Activated CD4-positive, CD25-positive, alpha-beta regulatory T cell treated with anti-CD3 and anti-CD28 coated beads, Interleukin-2, amount 50 U/mL, for 72 hours (primary cell): Measurements from ENCODE around the gene NEU3.
A peak's percentile ranks its signal among the peaks of the same experiment; 100 is the strongest.
"Not testable (repeated sequence)": the region's sequence is repeated elsewhere in the genome, so short reads cannot be mapped to it uniquely, and the experiment has no call there.

Source experiments
- DNase-seq: peaks from one replicate; pipeline ENCODE4 v3.0.0; 2021

NEU3 gene

DNA sequence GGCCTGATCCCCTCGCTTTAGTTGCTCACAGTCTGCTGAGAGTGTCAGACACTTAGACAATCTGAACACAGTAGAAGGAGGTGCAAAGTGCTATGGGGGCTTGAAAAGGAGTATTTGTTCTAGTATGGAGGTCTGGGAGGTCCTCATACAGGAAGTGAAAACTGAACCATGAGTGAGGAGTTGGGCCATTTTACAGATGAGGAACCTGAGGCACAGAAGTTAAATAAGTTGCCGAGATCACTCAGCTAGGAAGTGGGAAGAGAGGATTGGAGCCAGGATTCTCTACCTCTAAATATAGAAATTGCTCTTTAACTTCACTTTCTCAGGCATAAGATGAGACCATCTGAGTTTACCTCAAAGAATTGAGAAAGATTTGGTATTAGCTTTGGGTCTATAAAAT is 4.0 kb upstream of the NEU3 start:
- no peak for DNase-seq

DNA sequence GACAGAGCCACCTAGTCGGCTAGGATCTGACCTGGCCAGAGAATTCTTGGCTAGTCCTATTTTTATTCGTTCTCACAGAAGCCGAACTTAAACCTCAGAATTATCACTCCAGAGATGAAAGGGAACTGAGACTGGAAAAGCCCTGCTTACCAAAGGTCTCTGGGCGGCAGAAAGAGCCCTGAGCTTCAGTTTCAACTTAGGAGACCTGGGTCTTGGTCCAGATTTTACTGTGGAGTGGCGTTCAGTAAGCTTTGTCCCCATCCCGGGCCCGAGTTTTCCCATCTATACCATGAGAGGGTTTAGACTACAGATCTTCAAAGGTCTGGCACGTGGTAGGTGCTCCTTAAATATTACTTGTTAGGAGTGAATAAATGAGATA is 516 bp downstream of the NEU3 start:
- no peak for DNase-seq

DNA sequence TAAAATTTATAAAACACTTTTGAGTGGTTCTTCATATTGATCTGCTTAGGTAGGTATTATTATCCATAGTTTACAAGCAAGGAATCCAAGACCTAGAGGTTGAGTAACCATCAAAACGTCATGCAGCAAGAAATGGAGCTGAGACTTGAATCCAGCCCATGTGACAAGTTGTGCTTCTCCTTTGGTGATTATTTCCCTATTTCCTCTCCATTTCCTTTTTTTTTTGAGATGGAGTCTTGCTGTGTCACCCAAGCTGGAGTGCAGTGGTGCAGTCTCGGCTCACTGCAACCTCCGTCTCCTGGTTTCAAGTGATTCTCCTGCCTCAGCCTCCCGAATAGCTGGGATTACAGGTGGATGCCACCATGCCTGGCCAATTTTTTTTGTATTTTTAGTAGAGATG is 1.4 kb downstream of the NEU3 start:
- not testable (repeated sequence) for DNase-seq

DNA sequence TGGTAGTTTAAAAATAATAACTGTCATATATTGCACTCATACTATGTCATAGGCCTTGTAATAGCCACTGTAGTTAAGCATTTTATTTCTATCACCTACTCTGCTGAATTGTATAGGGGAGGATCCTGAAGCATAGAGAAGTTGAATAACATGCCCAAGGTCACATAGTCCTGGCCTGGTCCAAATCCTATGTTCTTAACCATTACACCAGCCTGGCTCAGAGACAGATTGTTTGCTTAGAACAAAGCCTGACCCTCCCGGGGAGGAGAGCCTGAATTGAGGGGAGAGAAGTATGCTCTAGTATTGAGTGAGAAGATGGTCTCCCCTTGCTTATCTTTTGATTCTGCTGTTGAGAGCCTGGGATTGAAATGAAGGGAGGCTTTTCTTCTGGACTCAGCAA is 2.2 kb downstream of the NEU3 start:
- no peak for DNase-seq

DNA sequence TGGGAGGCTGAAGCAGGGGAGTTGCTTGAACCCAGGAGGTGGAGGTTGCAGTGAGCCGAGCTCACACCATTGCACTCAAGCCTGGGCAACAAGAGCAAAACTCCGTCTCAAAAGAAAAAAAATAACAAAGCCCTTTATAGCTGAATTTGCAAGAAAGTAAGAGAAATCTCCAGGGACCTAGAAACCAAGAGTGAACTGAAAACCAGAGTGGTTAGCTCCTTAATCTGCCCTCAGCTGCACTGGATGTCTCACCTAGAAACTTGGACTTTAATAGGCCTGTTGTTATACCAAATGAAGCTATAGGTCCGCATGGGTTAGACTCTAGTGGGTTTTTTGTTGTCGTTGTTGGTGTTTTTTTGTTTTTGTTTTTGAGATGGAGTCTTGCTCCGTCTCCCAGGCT is 4.1 kb downstream of the NEU3 start:
- DNase-seq, result no peak

DNA sequence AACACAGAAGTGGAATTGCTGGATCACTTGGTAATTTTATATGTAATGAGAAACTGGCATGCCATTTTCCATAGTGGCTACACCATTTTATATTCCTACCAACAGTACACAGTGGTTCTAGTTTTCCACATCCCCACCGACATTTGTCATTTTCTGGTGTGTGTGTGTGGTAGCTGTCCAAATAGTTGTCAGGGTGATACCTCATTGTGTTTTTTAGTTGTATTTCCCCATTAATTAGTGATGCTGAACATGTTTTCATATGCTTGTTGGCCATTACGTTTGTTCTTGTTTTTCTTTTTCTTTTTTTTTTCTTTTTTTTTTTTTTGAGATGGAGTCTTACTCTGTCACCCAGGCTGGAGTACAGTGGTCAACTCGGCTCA is 12.2 kb downstream of the NEU3 start:
- no peak for DNase-seq

DNA sequence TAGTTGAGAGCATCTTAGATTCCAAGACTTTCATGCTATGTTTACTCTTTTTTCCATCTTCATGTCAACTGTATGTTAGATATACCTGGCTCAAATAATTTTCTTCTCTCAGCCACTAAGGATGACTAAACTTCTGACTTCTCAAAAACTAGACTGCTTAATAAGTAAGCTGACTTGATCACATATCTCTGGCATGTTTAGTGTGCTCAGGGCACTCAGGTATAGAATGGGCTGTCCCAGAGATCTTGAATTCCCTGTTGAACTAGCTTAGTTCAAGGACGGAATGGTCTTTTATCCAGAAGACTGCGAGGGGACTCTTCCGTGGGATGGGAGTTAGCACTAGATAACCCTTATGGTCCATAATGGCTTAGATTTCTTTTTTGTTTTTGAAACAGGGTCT is 13.0 kb downstream of the NEU3 start:
- DNase-seq, result no peak

DNA sequence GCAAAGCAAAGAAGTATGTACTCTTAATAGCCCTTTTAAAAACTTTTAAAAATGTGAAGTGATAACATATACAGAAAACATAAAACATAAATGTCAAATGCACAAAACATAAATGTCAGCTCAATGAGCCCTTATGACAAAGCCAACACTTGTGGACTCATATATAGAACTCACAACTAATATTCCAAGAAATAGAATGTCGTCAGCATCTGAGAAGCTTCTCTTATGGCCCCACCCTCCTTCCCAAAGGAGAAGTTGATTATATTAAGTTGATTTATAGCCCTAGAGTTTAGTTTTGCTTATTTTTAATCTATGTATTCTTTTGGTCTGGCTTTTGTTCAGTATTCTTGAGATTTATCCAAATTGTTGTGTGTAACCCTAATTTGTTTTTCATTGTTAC is 13.8 kb downstream of the NEU3 start:
- no peak for DNase-seq

DNA sequence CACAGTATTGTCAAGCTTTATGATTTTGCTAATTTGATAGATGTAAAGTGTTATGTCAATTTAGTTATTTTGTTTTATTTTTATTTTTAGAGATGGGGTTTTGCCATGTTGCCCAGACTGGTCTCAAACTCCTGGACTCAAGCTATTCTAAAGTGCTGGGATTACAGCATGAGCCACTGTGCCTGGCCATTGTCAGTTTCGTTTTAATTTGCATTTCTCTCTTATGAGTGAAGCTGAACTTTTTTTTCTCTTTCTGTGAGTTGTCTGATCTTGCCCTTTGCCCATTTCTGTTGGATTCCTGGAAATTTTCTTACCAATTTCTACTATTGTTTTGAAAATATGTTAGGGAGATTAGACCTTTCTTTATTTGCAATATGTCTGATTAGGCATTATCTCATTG is 15.5 kb downstream of the NEU3 start:
- DNase-seq, result no peak

DNA sequence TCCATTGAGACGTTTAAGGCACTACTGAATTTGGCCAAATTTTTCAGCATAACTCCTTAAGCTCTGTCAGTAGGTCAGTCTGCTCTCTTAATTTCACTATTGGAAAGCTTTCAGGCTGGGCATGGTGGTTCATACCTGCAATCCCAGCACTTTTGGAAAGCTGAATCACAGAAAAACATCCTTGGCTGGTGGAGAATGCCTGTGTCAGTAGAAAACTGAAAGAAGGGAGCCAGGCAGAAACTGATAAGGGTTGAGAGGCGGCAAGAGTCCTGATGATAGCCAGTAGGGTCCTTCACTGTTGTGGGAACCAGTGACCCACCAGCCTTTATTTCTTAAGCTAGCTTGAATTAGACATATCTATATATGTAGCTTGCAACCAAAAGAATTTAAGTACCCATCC is 22.6 kb downstream of the NEU3 start:
- no peak for DNase-seq

DNA sequence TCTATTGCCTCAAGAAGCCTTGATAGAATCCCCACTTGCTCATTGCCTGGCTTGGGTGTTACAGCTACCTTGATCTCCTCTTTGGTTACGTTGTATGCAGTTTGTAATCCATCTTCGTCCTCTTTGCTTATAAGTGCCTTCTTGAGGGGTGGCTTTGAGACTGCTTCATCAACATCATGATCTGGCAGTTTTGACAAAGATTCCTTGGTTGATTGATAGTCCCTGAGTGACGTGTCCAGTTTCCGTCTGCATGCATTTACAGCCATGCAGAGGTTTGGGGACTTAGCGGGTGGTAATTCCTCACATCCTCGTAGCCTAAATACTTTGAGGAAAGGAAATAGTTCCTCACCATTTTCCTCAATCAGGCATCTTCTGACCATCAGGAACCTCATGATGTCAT is 23.1 kb downstream of the NEU3 start:
- DNase-seq, result no peak

DNA sequence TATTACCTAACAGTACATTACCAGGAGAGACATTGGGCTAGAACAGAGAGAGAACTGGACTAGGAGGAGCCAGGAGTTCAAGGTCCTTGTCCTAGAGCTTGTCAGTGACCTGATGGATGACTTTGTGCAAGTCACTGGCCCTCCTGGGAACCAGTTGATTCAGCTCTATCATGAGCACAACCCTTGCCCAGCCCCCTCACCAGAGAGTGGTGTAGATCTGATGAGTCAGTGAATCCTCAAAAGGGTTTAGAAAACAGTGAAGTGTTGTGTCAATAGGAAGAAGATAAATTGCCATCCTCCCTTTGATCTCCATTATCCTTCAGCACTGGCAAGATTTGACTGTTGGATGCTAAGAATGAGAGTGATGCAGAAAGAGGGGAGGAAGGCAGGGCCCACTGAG is 24.3 kb downstream of the NEU3 start:
- no peak for DNase-seq

DNA sequence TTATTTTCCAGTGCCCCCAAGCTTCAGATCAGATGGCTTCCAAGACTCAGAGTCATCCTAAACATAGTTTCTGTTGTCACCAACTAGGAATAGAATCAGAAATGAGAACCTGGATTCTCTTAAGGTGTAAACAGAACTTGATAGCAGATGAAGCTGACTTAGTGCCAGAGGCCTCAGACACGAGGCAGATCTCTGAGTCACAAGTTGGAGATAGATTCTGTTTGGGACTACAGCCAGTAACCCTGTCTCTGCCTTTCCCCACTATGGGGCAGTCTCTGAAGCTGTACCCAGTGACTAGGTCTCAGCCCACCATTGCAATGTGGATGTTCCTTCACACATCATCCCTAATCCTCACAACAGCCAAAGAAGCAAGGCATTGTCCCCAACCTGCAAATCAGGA is 25.4 kb downstream of the NEU3 start:
- no peak for DNase-seq

DNA sequence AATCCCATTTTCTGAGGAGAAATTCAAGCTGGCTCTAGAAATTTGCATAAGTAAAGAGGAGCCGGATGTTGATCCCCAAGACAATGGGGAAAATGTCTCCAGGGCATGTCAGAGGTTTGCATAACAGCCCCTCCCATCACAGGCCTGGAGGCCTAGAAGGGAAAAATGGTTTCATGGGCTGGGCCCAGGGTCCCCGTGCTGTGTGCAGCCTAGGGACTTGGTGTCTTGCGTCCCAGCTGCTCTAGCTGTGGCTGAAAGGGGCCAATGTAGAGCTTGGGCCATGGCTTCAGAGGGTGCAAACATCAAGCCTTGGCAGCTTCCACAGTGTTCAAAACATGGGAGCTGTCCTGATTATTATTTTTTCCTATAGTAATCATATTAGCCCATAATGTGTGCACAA is 30.5 kb downstream of the NEU3 start:
- DNase-seq, result not testable (repeated sequence)

DNA sequence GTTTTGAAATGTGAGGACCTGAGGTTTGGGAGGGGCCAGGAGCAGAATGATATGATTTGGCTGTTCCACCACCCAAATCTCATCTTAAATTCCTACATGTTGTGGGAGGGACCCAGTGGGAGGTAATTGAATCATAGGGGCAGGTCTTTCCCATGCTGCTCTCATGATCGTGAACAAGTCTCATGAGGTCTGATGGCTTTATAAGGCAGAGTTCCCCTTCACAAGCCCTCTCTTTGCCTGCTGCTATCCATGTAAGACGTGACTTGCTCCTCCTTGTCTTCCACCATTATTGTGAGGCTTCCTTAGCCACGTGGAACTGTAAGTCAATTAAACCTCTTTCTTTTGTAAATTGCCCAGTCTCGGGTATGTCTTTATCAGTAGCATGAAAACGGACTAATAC is 31.6 kb downstream of the NEU3 start:
- not testable (repeated sequence) for DNase-seq

DNA sequence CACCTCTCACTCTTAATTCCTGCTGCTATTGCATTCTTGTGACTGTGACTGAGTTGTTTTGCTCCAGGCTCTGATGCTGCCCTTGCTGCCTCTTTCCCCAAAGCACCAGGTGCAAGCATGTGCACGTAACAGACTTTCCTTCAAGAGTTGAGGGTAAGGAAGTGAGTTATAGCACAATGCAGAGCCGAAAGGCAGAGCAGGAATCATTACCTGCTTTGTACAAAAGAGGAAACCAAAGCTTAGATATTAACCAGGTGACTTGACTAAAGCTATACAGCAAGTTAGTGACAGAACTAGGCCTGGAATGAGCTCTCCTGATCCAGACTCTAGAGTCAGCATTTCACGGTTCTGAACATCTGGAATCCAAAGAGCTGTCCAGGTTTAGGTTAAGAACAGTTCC is 33.6 kb downstream of the NEU3 start:
- DNase-seq, result no peak

DNA sequence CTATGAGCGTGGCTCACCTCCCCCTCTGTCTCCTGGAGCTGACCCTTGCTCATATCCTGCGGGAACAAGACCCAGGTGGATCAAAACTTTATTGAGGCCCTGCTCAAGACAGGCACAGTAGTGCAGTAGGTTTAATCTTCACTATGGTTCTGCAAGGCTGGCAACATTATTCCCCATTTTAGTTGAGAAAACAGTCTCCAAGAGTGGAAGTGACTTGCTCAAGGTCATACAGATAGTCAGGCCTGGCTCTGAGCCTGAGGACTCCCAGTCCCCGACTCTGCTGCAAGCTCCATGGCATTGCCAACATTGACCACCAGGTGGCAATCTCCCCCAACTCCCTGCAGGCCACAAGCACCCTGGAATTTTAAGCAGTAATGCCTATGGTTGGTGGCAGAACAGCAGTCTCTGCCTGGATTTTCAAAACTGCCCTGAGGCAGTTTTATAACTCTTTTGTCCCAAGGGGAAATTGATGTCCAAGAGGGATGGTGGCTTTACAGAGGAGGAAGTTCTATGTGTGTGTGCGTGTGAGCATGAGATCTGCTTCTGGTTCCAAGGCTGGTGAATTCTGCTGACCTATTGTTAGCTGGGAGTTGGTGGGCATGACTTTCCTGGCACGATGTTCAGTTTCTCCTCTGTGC is 34.1 kb downstream of the NEU3 start:
- peak; percentile 78 for DNase-seq

DNA sequence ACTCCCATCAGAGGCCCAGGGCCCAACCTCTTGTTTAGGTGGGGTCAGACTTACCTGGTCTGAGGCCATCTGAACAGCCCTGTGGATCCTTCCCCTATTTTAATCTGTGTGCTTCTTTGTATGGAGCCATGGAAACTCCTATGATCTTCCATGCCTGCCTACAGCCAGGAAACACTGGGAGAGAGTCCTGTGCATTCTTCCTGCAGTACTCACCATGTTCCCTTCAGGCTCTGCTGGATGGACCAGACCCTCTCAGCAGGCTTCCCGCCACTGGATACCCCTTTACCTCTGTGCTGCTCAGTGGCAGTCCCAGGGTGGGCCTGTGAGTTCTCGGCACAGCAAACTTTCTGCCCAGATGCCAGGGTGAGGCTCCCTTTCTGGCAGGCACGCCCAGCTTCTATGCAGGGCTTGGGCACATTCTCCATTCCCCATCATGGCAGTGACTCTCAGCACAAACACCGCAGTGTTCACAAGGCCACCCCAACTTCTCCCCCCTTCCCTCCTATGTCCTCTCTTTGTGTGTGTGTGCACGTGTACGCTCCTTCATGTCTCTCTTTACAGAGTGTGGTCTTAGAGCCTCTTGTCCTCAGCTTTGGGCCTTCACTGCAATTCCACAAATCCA is 34.8 kb downstream of the NEU3 start:
- DNase-seq, result no peak

DNA sequence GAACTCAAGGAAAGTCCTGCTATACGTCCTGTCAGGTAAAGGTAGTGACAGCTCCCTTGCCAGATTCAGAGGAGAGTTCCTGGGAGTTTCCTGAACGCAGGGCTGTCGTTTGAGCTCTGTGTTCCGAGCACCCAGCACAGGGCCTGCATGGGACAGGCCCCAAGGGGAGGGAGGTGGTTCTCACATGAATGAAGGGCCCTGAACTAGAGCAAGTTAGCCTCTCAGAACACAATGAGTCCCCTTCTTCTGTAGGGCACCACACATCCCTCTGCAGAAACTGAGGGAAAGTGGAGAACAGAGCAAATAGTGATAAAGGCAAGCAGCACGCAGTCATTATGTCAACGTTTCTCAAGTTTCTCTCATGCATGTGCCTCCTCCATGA is 35.3 kb downstream of the NEU3 start:
- DNase-seq, result no peak

DNA sequence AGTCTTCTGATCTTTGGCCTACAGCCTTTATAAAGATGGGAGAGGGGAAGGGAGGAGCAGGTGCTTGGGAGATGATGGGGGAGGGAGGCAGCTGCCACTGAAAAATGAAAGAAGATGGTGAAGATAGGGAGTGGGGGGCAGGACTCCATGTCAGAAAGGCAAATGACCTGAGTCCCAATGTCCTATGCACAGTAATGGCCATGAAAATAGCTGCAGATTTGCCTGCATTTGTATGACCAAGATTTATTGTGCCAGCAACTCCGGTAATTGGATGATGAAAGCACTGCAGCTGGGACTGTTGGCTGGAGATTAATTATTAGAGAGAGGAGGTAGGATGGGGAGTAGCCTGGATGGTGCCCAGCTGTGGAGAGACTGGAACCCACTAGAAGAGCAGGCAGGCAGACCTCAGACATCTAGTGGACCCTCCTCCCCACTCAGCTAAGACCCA is 36.1 kb downstream of the NEU3 start:
- DNase-seq, result no peak

DNA sequence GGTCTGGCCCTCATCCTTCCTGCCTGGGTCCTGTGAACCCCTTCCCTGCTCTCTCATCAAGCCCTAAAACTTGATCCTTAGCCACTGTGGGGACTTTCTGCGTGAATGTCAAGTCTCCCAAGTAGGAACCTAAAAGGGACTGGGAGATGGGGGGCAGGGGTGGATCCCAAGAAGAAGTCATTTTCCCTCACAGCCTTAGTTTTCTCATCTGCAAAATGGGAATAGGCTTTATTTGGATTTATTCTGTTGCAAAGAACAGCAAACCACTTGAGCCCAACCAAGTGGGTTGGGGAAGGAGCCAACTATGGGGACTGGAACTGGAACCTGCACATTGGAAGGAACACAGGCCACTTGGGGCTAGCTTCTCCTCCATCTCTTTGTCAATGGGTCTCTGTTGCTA is 36.8 kb downstream of the NEU3 start:
- no peak for DNase-seq

DNA sequence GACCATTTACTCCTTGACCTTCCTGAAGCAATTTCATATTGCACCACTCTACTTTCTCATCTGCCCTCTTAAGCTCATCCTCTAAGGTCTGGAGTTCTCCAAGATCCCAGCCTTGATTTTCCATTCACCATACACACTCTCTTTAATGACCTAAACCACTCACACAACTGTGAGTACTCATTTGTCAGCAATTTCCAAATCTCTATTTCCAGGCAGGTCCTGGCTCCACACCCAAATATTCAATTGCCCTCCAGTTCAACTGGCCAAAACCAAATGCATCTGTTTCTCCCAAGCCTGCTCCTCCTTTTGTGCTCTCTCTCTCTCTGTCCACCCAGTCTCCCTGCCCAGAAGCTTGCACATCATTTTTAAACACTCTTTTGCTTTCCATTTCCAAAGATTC is 39.6 kb downstream of the NEU3 start:
- DNase-seq, result no peak

DNA sequence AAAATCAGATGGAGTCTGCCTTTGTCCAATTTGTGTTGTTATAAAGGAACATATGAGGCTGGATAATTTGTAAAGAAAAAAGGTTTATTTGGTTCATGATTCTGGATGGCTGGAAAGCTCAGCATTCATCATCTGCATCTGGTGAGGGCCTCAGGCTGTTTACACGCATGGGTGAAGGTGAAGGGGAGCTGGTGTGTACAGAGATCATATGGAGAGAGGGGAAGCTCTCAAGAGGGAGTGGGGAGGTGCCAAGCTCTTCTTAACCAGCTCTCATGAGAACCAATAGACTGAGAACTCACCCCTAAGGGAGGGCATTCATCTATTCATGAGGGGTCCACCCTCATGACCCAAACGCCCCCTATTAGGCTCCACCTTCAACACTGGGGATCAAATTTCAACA is 40.0 kb downstream of the NEU3 start:
- DNase-seq, result no peak

DNA sequence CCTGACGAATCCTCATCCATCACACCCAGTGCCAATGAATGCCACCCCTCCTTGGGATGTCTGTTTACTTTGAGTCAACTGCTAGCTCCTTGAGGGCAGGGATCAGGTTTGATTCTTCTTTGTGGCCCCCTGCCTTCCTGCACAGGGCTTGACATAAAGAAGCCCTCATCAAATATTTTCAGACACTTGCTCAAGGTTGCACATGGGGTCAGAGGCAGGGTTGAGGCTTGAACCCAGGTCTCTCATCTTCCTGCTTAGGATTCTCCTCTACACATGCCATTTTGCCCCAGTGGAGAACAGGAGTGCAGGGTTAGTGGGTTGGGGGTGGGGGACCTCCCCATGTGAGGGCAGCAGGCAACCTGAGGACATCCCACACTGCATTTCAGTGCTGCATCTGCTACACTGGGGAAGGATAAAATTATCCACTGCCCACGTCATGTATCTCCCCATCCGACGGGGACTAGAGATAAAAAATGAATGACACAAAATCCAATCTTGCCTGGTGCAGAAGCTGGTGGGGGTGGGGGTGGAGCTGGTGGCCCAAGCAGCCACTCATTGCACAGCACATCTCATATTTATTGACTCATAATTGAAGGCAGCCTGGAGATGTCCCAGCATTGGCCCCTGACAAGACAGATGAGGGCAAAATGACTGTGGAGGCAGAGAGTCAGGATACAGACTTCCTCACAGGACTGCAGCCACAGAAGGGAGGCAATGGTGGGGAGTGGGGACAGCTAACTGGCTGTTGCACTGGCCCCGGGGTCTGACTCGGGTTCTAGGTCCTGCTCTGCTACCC is 41.3 kb downstream of the NEU3 start:
- DNase-seq, result no peak
